Uterus (tissue), 4 donors: ENCODE data around the gene TGFBR1. TPM values are rescaled to one million over a fixed set of nuclear protein-coding genes. Genes with fewer than 3 reads are reported as not detected.

Experiments
- DNase-seq, 2 donors: peaks; one replicate each; pipeline ENCODE4 v3.0.0-alpha.2; 2019 to 2020
- H3K27ac ChIP-seq, 2 donors: fragments of 200-600 bp; sonication (generic); 1 replicate in 1 of 2; 2 replicates in 1 of 2; pipeline ENCODE4 v1.5.1; 2016 to 2018
- H3K27me3 ChIP-seq, 2 donors: fragments of 200-600 bp; sonication (generic); one replicate each; pipeline ENCODE4 v1.5.1; 2018 to 2019; ENCODE audit warnings: control low read depth in 1 of 2
- H3K36me3 ChIP-seq, 2 donors: fragments of 200-600 bp; sonication (generic); one replicate each; pipeline ENCODE4 v1.5.1; 2019; ENCODE audit warnings: control low read depth in 1 of 2
- H3K4me1 ChIP-seq, 2 donors: fragments of 200-600 bp; sonication (generic); one replicate each; pipeline ENCODE4 v1.5.1; 2018 to 2019; ENCODE audit warnings: control low read depth in 1 of 2
- H3K4me3 ChIP-seq, 2 donors: fragments of 200-600 bp; sonication (generic); 1 replicate in 1 of 2; 2 replicates in 1 of 2; pipeline ENCODE4 v1.5.1; 2018 to 2019; ENCODE audit warnings: mild to moderate bottlenecking in 1 of 2
- H3K9me3 ChIP-seq, 2 donors: fragments of 200-600 bp; sonication (generic); one replicate each; pipeline ENCODE4 v1.5.1; 2019; ENCODE audit warnings: control low read depth in 1 of 2
- CTCF ChIP-seq, 4 experiments: fragments of 200-600 bp in 2 of 4; fragments of 450-650 bp in 2 of 4; sonication (generic) in 2 of 4; IDR thresholded peaks; one replicate each; pipeline ENCODE4 v1.5.1; 2016 to 2019; ENCODE audit warnings: antibody characterized with exemption in 4 of 4, mild to moderate bottlenecking in 2 of 4, moderate library complexity in 1 of 4
- POLR2A ChIP-seq, 2 donors: fragments of 450-650 bp; IDR thresholded peaks; one replicate each; pipeline ENCODE4 v1.6.1; 2016; ENCODE audit warnings: antibody characterized with exemption in 2 of 2, mild to moderate bottlenecking in 1 of 2, moderate library complexity in 1 of 2
- intact Hi-C: fragments of 100-400 bp; cut with DNase I; formaldehyde crosslinking; loops from one replicate; pipeline ENCODE4 v1.15.1; 2023; ENCODE audit warnings: low total_unique reads
- total RNA-seq, 4 donors: library from RNA; depleted of rRNA in 3 of 4; stranded (reverse); fragments of >200 nt in 3 of 4; gene quantifications; one replicate each; pipeline versions ENCODE4 v1.1.0 to v1.2.4, GENCODE V29; 2014 to 2023
- donor health status: DM: yes; HTN: yes; CAD: no.

TGFBR1 gene
- total RNA-seq, 4 donors from 2014 or later = 27.1 to 101 (median 41.3) TPM

DNA sequence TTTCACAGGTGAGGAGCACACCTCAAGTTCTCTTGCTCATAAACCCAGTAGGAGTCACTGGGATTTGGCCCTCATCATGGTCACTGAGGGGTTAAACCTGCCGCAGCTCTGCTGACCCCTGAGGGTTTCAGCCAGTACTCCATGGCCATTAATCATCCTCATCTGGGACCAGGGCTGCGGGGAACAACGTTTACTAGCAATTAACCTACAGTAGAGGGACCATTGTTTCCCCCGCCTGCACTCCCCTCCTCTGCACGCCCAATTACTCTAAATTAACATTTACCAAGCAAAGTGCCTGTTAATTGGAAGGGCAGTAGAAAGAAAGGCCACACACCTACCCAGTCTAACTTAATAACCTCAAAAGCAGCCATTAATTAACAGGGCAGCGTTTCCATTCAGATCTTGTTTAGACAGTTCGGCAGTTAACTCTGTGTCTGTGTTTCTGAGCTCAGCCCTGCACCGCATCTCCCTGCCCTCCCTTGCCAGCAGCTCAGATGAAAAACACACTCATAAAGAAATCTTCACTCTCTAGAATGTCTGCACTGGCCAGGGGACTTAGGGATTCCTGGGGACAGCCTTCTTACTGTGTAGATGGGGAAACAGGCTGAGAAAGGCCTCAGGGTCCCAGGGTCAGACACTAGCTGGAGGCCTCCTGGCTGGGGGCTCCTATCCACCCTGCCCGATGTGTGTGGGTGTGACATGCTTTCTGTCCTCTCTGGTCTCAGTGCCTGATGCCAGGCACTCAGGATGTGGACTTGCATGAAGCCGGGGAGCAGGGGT lies 65.3 kb downstream of the TGFBR1 start:
- no peak for DNase-seq
- Histone ChIP-seq H3K27ac (no peak overlapping the region), H3K27me3 (no peaks in the 10 kb centered on the region), H3K4me1 (no peaks in the 10 kb centered on the region), H3K36me3 (no peaks in the 10 kb centered on the region), H3K9me3 (no peaks in the 10 kb centered on the region), H3K4me3 (no peak overlapping the region)
- no peak for TF ChIP-seq CTCF (IDR thresholded peaks at IDR 0.05)
- TF ChIP-seq POLR2A (IDR thresholded peaks at IDR 0.05) = no peak
- intact Hi-C loops = no loop called here

DNA sequence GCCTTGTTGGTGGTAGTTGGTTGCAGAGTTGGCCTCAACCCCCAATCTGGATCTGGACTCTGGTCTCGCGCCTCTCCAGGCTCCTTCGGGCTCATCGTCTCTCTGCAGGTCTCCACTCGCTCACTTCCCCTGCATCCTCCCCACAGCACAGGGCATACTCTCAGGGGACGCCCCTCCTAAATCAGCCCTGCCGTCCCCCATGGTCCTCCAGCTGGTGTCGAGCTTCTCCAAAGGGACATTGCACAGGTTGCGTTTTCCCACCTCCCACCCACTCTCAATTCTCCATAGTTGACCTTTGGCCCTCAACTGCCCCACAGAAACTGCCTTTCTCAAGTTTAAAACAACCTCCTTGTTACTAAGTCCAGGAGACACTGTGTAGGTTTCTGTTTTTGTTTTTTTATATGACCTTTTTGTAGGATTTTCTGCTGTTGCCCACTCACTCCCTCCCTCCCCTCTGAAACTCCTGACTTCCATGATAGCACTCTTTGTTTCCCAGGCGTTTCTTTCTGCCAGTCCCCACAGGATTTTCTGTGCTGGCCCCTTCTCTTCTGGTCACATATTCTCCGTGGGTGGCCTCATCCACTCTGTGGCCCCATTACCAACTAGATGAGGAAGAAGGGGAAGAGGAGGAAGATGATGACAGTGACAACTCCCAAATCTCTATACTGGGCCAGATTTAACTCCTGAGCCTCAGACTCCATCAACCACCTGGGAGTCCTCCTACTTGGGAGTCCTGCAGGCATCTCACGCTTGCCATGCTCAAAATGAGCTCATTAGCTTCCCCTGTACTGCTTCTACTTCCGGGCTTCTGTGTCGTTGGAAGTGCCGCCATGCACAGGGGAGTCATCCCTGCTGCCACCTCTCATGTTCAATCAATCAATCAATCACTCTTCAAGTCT lies 66.6 kb downstream of the TGFBR1 start:
- no peaks in the 10 kb centered on the region for H3K9me3 ChIP-seq
- intact Hi-C loops = no loop called here
- no peaks in the 10 kb centered on the region for H3K4me1 ChIP-seq
- no peaks in the 10 kb centered on the region for H3K27me3 ChIP-seq
- no peak overlapping the region for H3K27ac ChIP-seq
- no peak for DNase-seq
- no peaks in the 10 kb centered on the region for H3K36me3 ChIP-seq
- TF ChIP-seq CTCF (IDR thresholded peaks at IDR 0.05) = no peak
- TF ChIP-seq POLR2A (IDR thresholded peaks at IDR 0.05) = no peak
- no peak overlapping the region for H3K4me3 ChIP-seq

DNA sequence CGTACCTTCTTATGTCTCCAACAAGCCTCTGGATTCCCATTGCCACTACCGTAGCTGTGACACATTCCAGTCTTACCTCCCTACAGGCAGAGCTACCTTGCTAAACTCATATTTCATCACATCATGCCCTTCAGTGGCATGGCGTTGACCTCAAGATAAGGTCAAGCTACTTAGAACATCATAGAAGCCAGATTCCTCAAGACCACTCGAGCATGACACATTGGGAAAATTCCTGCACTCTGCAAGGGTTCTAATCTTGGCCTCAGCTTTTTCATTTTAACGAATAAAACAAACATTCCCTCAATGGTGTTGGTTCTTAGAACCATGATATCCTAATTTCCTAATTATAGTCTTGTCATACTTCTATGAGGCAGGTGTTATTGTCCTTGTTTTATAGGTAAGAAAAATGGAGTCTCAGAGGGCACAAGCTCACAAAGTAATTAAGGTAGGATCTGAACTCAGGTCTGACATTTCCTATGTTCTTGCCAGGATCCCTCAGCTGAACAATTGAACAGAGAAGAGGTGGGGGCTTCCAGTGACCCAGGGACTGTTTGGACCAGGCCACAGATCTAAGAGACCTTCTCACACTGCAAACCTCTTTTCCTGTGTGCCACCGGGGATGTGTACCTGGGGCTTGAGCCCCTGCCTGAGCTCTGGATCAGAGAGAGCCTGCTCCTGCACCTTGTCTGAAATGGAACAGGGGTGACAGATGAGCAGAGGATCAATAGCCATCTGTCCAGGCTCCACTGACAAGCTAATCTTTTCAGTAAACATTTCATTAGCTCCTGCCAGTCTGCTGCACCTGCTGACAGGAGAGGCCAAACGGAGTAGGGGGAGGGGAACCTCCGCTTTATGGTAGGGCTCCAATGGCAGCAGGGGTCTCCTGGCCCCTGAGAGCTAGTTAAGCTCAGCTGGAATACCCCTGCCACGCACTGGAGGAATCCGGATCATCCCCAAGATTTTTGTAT lies 67.5 kb downstream of the TGFBR1 start:
- TF ChIP-seq CTCF (IDR thresholded peaks at IDR 0.05) (no peak), POLR2A (IDR thresholded peaks at IDR 0.05) (no peak)
- H3K36me3 ChIP-seq = no peaks in the 10 kb centered on the region
- no peaks in the 10 kb centered on the region for H3K4me1 ChIP-seq
- H3K27me3 ChIP-seq = no peaks in the 10 kb centered on the region
- H3K27ac ChIP-seq = no peak overlapping the region
- intact Hi-C loops = no loop called here
- no peak overlapping the region for H3K4me3 ChIP-seq
- DNase-seq = no peak
- H3K9me3 ChIP-seq = no peaks in the 10 kb centered on the region

GRCh38 chr9:99173570-99174504 lies 68.9 kb downstream of the TGFBR1 start:
- H3K36me3 ChIP-seq = no peaks in the 10 kb centered on the region
- no peak for TF ChIP-seq POLR2A (IDR thresholded peaks at IDR 0.05)
- TF ChIP-seq CTCF (IDR thresholded peaks at IDR 0.05) = no peak
- no peaks in the 10 kb centered on the region for H3K4me1 ChIP-seq
- no peak overlapping the region for H3K4me3 ChIP-seq
- no peaks in the 10 kb centered on the region for H3K27me3 ChIP-seq
- H3K9me3 ChIP-seq = no peaks in the 10 kb centered on the region
- no peak for DNase-seq
- no peak overlapping the region for H3K27ac ChIP-seq
- intact Hi-C loops = no loop called here
